GOT3 (cell line): Measurements from ENCODE around the gene VCL.
"Not testable (repeated sequence)": the region's sequence is repeated elsewhere in the genome, so short reads cannot be mapped to it uniquely, and the experiment has no call there.

Source experiments
- DNase-seq: peaks from one replicate; lab custom pipeline; 2025; ENCODE audit warnings: mixed read lengths; lab: John Stamatoyannopoulos, UW

Gene VCL

GRCh38 chr10:73971636-73972354 lies 26.1 kb upstream of the VCL start:
- no peak for DNase-seq

- DNase-seq: no peak
These were observed 24.5 kb upstream of the VCL start for GRCh38 chr10:73973427-73973826.

GRCh38 chr10:73974309-73974946 lies 23.5 kb upstream of the VCL start:
- DNase-seq: no peak

GRCh38 chr10:73975388-73975787 lies 22.5 kb upstream of the VCL start:
- DNase-seq: no peak

- DNase-seq: no peak
These were observed 18.6 kb upstream of the VCL start for GRCh38 chr10:73979141-73979808.

- DNase-seq: no peak
These were observed 18.0 kb upstream of the VCL start for GRCh38 chr10:73979809-73980433.

GRCh38 chr10:73981812-73982211 lies 16.1 kb upstream of the VCL start:
- DNase-seq: no peak

- no peak for DNase-seq
These were observed 14.5 kb upstream of the VCL start for GRCh38 chr10:73983096-73984047.

- DNase-seq: no peak
These were observed 8.2 kb upstream of the VCL start for GRCh38 chr10:73989594-73990150.

GRCh38 chr10:73991203-73991883 lies 6.6 kb upstream of the VCL start:
- DNase-seq: no peak

- no peak for DNase-seq
These were observed 6.1 kb upstream of the VCL start for GRCh38 chr10:73991884-73992245.

- no peak for DNase-seq
These were observed 4.8 kb upstream of the VCL start for GRCh38 chr10:73992899-73993788.

- DNase-seq: no peak
These were observed 2.9 kb upstream of the VCL start for GRCh38 chr10:73995035-73995358.

GRCh38 chr10:73997461-73997786 lies 492 bp upstream of the VCL start:
- DNase-seq: no peak

- DNase-seq: no peak
These were observed 660 bp downstream of the VCL start for GRCh38 chr10:73998623-73998928.

- DNase-seq: peak; percentile 9
These were observed 1.2 kb downstream of the VCL start for GRCh38 chr10:73998929-73999691.

- no peak for DNase-seq
These were observed 1.8 kb downstream of the VCL start for GRCh38 chr10:73999703-74000102.

- DNase-seq: not testable (repeated sequence)
These were observed 2.3 kb downstream of the VCL start for GRCh38 chr10:74000244-74000643.

- DNase-seq: no peak
These were observed 3.2 kb downstream of the VCL start for GRCh38 chr10:74000892-74001669.
